GM12801 (cell line): Measurements from ENCODE around the gene NUCKS1.

ENCODE experiments used
- CTCF ChIP-seq: IDR thresholded peaks from one replicate; pipeline ENCODE4 v1.5.1; 2011; ENCODE audit warnings: control low read depth; ENCODE audit not compliant: insufficient read length; ENCODE audit errors: extremely low read depth

NUCKS1 gene

GRCh38 chr1:205670611-205671430 lies 79.2 kb downstream of the NUCKS1 start:
- TF ChIP-seq CTCF, result no peak

GRCh38 chr1:205670150-205670446 lies 79.9 kb downstream of the NUCKS1 start:
- no peak for TF ChIP-seq CTCF

GRCh38 chr1:205669341-205670149 lies 80.4 kb downstream of the NUCKS1 start:
- TF ChIP-seq CTCF, result no peak

- TF ChIP-seq CTCF, result no peak
Measured at GRCh38 chr1:205668951-205669340, 81.0 kb downstream of the NUCKS1 start.

GRCh38 chr1:205667909-205668643 lies 81.9 kb downstream of the NUCKS1 start:
- TF ChIP-seq CTCF, result no peak

- no peak for TF ChIP-seq CTCF
Measured at GRCh38 chr1:205666372-205667166, 83.4 kb downstream of the NUCKS1 start.
